GM13976 (cell line): ENCODE results near the gene TRIM3.
A peak's percentile ranks its signal among the peaks of the same experiment; 100 is the strongest.

Experiments
- DNase-seq: peaks from one replicate; pipeline ENCODE4 v3.0.0; 2012; ENCODE audit warnings: low spot score
- in situ Hi-C: fragments of 300-500 bp; cut with MboI; formaldehyde crosslinking; loops from one replicate; pipeline ENCODE4 v1.12.0; 2022; ENCODE audit warnings: low sequenced_read_pairs, mixed read lengths, inconsistent platforms; ENCODE audit not compliant: unreplicated experiment
- TF ChIP-seq, protein P1 (sequence below): IDR thresholded peaks from 2 replicates; pipeline ENCODE4 v1.5.1; 2012; ENCODE audit warnings: borderline replicate concordance, mild to moderate bottlenecking; ENCODE audit not compliant: insufficient read depth; ENCODE audit errors: extremely low read depth, missing control alignments, control extremely low read depth

TRIM3 gene

DNA sequence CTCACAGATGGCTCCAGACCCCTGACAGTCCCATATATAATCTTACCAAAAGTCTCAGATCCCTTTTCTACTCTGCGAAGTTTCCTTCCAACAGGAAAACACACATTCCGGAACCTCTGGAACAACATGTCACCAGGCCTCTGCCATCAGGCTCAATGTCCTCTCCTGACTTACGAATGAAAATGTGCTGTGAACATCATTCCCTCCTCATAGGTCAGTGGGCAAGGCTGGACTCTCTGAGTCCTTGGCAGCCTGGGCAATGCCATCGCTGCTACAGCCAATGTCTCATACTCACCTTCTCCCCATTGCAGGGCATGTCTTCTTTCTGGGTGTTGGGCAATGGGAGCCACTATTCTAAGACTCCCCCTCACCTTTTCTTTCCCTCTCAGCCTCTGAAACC, 31.3 kb downstream of the TRIM3 start:
- TF ChIP-seq, protein P1, sequence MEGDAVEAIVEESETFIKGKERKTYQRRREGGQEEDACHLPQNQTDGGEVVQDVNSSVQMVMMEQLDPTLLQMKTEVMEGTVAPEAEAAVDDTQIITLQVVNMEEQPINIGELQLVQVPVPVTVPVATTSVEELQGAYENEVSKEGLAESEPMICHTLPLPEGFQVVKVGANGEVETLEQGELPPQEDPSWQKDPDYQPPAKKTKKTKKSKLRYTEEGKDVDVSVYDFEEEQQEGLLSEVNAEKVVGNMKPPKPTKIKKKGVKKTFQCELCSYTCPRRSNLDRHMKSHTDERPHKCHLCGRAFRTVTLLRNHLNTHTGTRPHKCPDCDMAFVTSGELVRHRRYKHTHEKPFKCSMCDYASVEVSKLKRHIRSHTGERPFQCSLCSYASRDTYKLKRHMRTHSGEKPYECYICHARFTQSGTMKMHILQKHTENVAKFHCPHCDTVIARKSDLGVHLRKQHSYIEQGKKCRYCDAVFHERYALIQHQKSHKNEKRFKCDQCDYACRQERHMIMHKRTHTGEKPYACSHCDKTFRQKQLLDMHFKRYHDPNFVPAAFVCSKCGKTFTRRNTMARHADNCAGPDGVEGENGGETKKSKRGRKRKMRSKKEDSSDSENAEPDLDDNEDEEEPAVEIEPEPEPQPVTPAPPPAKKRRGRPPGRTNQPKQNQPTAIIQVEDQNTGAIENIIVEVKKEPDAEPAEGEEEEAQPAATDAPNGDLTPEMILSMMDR = no peak
- DNase-seq = no peak
- in situ Hi-C loops = loop anchor here (5.0 kb wide), 1 partner anchor 60 kb away; no protein-coding TSS in a partner anchor

DNA sequence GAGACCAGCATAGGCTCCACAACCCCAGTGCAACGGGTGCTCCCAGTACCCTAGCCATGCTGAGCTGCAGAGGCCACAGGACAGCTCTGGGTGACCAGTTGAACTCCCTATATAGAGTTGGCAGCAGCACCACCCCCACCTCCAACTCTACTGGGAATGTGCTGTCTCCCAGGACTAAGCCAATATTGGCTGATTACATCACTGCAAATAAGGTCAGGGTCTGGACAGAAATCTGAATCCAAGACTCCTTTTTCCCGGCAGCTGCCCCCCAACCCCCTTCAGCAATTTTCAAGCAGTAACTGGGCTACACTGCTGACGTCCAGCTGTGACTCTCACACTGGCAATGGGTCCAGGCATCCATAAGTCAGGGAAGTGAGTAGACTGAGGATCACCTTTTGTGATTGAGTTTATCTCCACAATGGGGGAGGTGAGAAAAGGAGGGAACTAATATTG, 32.8 kb downstream of the TRIM3 start, which contains the start of gene HPX:
Gene HPX (minus strand): TSS at position 82 of the 453 bp plus-strand sequence. CDS start 24 bp downstream, at position 58.
- DNase-seq = no peak
- in situ Hi-C loops = loop anchor here (5.0 kb wide), 1 partner anchor 59 kb away; no protein-coding TSS in a partner anchor
- TF ChIP-seq, protein P1 = no peak

DNA sequence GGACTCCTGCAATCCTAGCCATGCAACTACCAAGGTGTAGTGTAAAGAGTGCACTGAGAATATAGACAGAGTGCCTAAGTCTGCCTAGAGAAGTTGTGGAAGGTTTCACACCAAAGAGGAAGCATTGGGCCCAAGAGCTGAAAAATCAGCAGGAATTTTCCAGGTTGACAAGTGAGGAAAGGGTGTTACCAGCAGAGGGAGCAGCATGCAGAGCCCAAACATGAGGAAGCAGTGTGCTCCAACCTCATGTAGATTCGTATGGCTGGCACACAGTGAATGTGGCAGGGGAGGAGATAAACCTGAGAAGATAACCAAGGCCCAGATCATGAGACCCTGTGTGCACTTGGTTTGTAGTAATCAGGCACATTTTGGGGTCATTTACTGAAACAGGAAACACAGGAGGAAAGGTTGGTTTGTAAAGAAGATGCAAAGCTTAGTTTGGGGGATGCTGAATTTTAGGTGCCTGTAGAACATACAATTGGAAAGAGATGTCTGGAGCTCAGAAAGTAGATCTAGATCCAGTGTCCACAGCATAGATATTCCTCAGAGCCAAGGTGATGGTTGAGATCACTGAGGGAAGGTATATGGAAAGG, 34.7 kb downstream of the TRIM3 start:
- TF ChIP-seq, protein P1 = peak; percentile 37
- in situ Hi-C loops = no loop called here
- no peak for DNase-seq

DNA sequence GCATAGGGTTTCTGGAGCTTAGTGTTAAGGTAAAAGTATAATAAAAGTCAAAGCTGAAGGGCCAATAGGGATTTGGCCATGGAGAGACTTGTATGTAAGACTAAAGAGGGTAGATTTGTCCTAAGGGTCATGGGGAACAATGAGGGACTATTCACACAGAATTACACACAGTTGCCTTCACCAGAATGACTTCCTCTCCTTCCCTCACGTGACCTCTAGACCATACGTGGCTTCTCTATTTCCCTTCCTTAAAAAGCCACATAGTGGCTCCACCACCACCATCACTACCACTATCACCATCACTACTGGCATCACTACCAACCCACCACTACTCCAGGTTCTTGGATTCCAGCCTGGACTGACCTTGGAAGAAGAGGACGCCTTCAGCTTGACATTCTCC, 35.7 kb downstream of the TRIM3 start:
- in situ Hi-C loops = no loop called here
- DNase-seq = no peak
- TF ChIP-seq, protein P1 = no peak

DNA sequence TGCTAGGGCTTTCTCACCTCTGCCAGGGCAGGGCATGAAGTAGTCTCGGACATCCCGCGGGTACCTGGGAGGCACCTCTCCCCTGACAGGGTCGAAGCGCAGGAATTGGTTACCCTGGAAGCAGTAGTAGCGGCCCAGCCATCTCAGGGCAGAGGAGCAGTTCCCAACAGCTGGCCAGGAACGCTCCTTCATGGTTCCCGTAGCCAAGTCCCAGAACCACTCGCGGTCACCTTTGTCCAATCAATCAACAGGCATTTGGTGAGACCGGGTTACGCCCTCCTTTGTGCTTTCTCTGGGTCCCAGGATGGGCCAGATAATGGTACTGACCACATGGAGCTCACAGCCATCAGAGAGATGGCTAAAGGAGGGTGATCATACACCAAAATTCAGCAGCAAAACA, 36.3 kb downstream of the TRIM3 start:
- TF ChIP-seq, protein P1 = no peak
- in situ Hi-C loops = no loop called here
- DNase-seq = no peak

DNA sequence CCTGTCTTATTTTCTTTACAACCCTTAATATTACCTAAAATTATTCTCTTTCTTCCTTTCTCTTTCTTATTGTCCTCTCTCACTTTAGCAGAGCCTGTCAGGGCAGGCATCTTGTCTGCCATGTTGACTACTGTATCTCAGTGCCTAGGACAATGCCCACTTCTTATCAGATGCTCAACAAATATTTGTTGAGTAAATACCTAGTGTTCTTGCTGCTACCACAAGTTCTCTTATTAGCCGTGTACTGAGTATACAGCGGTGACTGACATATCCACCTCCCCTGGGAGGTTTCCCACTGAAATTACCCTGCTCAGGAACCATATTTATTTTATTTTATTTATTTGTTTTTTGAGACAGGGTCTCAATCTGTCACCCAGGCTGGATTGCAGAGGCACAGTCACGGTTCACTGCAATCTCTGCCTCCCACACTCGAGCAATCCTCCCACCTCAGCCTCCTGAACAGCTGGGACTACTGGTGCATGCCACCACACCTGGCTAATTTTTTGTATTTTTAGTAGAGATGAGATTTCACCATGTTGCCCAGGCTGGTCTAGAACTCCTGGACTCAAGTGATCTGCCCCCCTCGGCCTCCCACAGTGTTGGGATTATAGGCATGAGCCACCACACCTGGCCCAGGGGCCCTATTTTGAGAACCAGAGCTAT, 39.6 kb downstream of the TRIM3 start:
- in situ Hi-C loops = no loop called here
- DNase-seq = no peak
- TF ChIP-seq, protein P1 = no peak
